B cell (primary cell): ENCODE measurements around the gene TIMM10. TPM values are rescaled to one million over a fixed set of nuclear protein-coding genes. Genes with fewer than 3 reads are reported as not detected.

Source experiments
- ATAC-seq: fragments of 200-7000 bp; cut with Tn5 transposase; one replicate; pipeline ENCODE4 v1.10.0; 2021; ENCODE audit warnings: low read depth, mild to moderate bottlenecking, moderate number of reproducible peaks, moderate library complexity
- CTCF ChIA-PET: fragments of 350-600 bp; sonication (Branson Sonifier 250); formaldehyde crosslinking; loops from one replicate; lab custom pipeline; 2021; ENCODE audit warnings: antibody characterized with exemption, inconsistent platforms; lab: Charles Lee
- POLR2A ChIA-PET: fragments of 350-600 bp; sonication (Branson Sonifier 250); formaldehyde crosslinking; loops from one replicate; lab custom pipeline; 2021; ENCODE audit warnings: antibody characterized with exemption; lab: Charles Lee
- DNase-seq: peaks from one replicate; pipeline ENCODE4 v3.0.0; 2013
- H2AFZ ChIP-seq: 2 replicates; pipeline ENCODE4 v1.6.1; 2012; ENCODE audit warnings: mild to moderate bottlenecking, low read depth, low read length; ENCODE audit not compliant: insufficient read depth, poor library complexity, severe bottlenecking
- H3K27ac ChIP-seq, 2 donors: 1 replicate in 1 of 2; 2 replicates in 1 of 2; pipeline ENCODE4 v1.5.1; 2012 to 2013; ENCODE audit warnings: low read length in 2 of 2, mild to moderate bottlenecking in 2 of 2, moderate library complexity in 1 of 2
- H3K27me3 ChIP-seq, 4 experiments: fragments of 200-600 bp in 1 of 4; sonication (generic) in 1 of 4; replicated peaks in 1 of 4; 1 replicate in 2 of 4; 2 replicates in 2 of 4; pipeline versions ENCODE4 v1.6.1 to v1.7.0; 2013 to 2016; ENCODE audit warnings: low read length in 3 of 4, mild to moderate bottlenecking in 2 of 4, mixed read lengths in 1 of 4, moderate library complexity in 1 of 4; ENCODE audit not compliant: insufficient read depth in 4 of 4, control insufficient read depth in 3 of 4; ENCODE audit errors: control extremely low read depth in 1 of 4
- H3K36me3 ChIP-seq, 2 experiments: replicated peaks in 1 of 2; 1 replicate in 1 of 2; 2 replicates in 1 of 2; pipeline versions ENCODE4 v1.6.1 to v1.7.1; 2013; ENCODE audit warnings: low read length in 1 of 2; ENCODE audit not compliant: insufficient read depth in 2 of 2, control insufficient read depth in 1 of 2; ENCODE audit errors: control extremely low read depth in 1 of 2, extremely low read depth in 1 of 2
- H3K4me1 ChIP-seq, 2 donors: fragments of 200-600 bp in 1 of 2; sonication (generic) in 1 of 2; 1 replicate in 1 of 2; 2 replicates in 1 of 2; pipeline versions ENCODE4 v1.5.1 to v1.6.1; 2013 to 2017; ENCODE audit warnings: low read length in 2 of 2; ENCODE audit not compliant: control insufficient read depth in 2 of 2, insufficient read depth in 2 of 2
- H3K4me2 ChIP-seq: replicated peaks from 2 replicates; pipeline ENCODE3; 2012; ENCODE audit warnings: mild to moderate bottlenecking, low read depth, low read length; ENCODE audit not compliant: poor library complexity, severe bottlenecking
- H3K4me3 ChIP-seq, 5 experiments: fragments of 200-600 bp in 1 of 5; sonication (generic) in 1 of 5; 1 replicate in 3 of 5; 2 replicates in 2 of 5; pipeline versions ENCODE4 v1.5.1 to v1.7.0; 2011 to 2016; ENCODE audit warnings: low read length in 4 of 5, mild to moderate bottlenecking in 4 of 5, low read depth in 2 of 5, control low read depth in 1 of 5, moderate library complexity in 1 of 5; ENCODE audit not compliant: insufficient read depth in 1 of 5; ENCODE audit errors: control extremely low read depth in 1 of 5, extremely low read depth in 1 of 5
- H3K79me2 ChIP-seq: fragments of 200-600 bp; sonication (generic); one replicate; pipeline ENCODE4 v1.6.0; 2016; ENCODE audit warnings: low read length; ENCODE audit not compliant: control insufficient read depth, insufficient read depth
- H3K9ac ChIP-seq: fragments of 200-600 bp; sonication (generic); 2 replicates; pipeline ENCODE4 v1.6.1; 2017; ENCODE audit warnings: mild to moderate bottlenecking, low read length, moderate library complexity
- H3K9me3 ChIP-seq, 3 donors: one replicate each; pipeline versions ENCODE4 v1.6.1 to v1.7.1; 2013; ENCODE audit warnings: low read length in 2 of 3; ENCODE audit not compliant: control insufficient read depth in 2 of 3, insufficient read depth in 1 of 3; ENCODE audit errors: control extremely low read depth in 1 of 3
- H4K20me1 ChIP-seq: 2 replicates; pipeline ENCODE4 v1.6.0; 2012; ENCODE audit warnings: mild to moderate bottlenecking, low read length; ENCODE audit not compliant: insufficient read depth, control insufficient read depth, poor library complexity, severe bottlenecking
- H3K27ac Mint-ChIP-seq: one replicate; pipeline ENCODE4 v1.8.0; 2021; ENCODE audit warnings: mixed read lengths
- H3K27me3 Mint-ChIP-seq: one replicate; pipeline ENCODE4 v1.8.0; 2021; ENCODE audit warnings: mixed read lengths
- H3K4me1 Mint-ChIP-seq: one replicate; pipeline ENCODE4 v1.8.0; 2021; ENCODE audit warnings: mixed read lengths
- H3K4me3 Mint-ChIP-seq: one replicate; pipeline ENCODE4 v1.8.0; 2021; ENCODE audit warnings: mixed read lengths
- H3K9me3 Mint-ChIP-seq: one replicate; pipeline ENCODE4 v1.8.0; 2022; ENCODE audit warnings: mixed read lengths; ENCODE audit not compliant: insufficient read depth
- EZH2 ChIP-seq: IDR thresholded peaks from 2 replicates; pipeline ENCODE4 v1.6.1; 2012; ENCODE audit warnings: borderline replicate concordance, low read depth, mild to moderate bottlenecking, moderate library complexity, low read length; ENCODE audit not compliant: insufficient read depth, poor library complexity, severe bottlenecking
- WGBS: methylation state at CpG from one replicate; pipeline ENCODE4 v1.1.5; 2013; ENCODE audit warnings: missing lambda C conversion rate; ENCODE audit not compliant: insufficient coverage; 5-methylcytosine and 5-hydroxymethylcytosine counted together
- intact Hi-C: fragments of 100-400 bp; cut with micrococcal nuclease; formaldehyde crosslinking; loops from one replicate; pipeline ENCODE4 v1.10.0; 2022
- polyA plus RNA-seq: library from polyadenylated mRNA; depleted of rRNA; stranded (reverse); fragments of >200 nt; gene quantifications from 2 replicates; pipeline ENCODE4 v1.2.3, GENCODE V29; 2012
- total RNA-seq, 2 donors: library from RNA; stranded (reverse); fragments of 120-200 nt in 1 of 2; gene quantifications; 1 replicate in 1 of 2; 2 replicates in 1 of 2; pipeline versions ENCODE4 v1.2.3 to v1.2.4, GENCODE V29; 2013 to 2022
- TF ChIP-seq, protein P1 (sequence below): fragments of 200-600 bp; IDR thresholded peaks from one replicate; pipeline ENCODE4 v1.8.0; 2022; ENCODE audit warnings: antibody characterized with exemption, mild to moderate bottlenecking

The TIMM10 gene
- total and polyA plus RNA-seq, 2 donors (not counting 1 experiment from before 2014, with no cell fraction given), result 36.5 to 39.6 TPM

- H3K27me3 ChIP-seq, result no peaks in the 10 kb centered on the region
- no peaks in the 10 kb centered on the region for H3K27me3 Mint-ChIP-seq
- no peak overlapping the region for H3K4me3 ChIP-seq
- intact Hi-C loops, result no loop called here
- H3K9me3 ChIP-seq, result no peaks in the 10 kb centered on the region
- CTCF ChIA-PET, result interaction anchor here (1.3 to 2.1 kb wide), 4 partner anchors 14 to 55 kb away, joined by 3 to 18 read pairs (median 8); no protein-coding TSS in a partner anchor
- no peaks in the 10 kb centered on the region for H3K79me2 ChIP-seq
- no CpG with 5 or more reads among the region's 6 CpGs for WGBS
- H3K27ac ChIP-seq, result peak overlapping the region in 1 of 2 donors; percentile 46
- H2AFZ ChIP-seq, result peak overlapping the region; percentile 11
- H4K20me1 ChIP-seq, result no peaks in the 10 kb centered on the region
- H3K4me1 ChIP-seq, result peaks cover 6 to 22% of the 10 kb centered on the region in 2 donors
- no peak for ATAC-seq
- TF ChIP-seq, protein P1, sequence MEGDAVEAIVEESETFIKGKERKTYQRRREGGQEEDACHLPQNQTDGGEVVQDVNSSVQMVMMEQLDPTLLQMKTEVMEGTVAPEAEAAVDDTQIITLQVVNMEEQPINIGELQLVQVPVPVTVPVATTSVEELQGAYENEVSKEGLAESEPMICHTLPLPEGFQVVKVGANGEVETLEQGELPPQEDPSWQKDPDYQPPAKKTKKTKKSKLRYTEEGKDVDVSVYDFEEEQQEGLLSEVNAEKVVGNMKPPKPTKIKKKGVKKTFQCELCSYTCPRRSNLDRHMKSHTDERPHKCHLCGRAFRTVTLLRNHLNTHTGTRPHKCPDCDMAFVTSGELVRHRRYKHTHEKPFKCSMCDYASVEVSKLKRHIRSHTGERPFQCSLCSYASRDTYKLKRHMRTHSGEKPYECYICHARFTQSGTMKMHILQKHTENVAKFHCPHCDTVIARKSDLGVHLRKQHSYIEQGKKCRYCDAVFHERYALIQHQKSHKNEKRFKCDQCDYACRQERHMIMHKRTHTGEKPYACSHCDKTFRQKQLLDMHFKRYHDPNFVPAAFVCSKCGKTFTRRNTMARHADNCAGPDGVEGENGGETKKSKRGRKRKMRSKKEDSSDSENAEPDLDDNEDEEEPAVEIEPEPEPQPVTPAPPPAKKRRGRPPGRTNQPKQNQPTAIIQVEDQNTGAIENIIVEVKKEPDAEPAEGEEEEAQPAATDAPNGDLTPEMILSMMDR, result no peak
- TF ChIP-seq EZH2, result no peak
- H3K4me2 ChIP-seq, result no peak overlapping the region
- no peaks in the 10 kb centered on the region for H3K9me3 Mint-ChIP-seq
- peak; percentile 22 for DNase-seq
- no peaks in the 10 kb centered on the region for H3K36me3 ChIP-seq
- peak overlapping the region; percentile 29 for H3K27ac Mint-ChIP-seq
- H3K4me1 Mint-ChIP-seq, result peaks cover 30% of the 10 kb centered on the region
- POLR2A ChIA-PET, result no interaction called here
- no peak overlapping the region for H3K9ac ChIP-seq
- H3K4me3 Mint-ChIP-seq, result no peak overlapping the region
These were observed 18.7 kb downstream of the TIMM10 start for GRCh38 chr11:57511741-57512430.
